Fibroblast of the aortic adventitia (primary cell): ENCODE measurements around the gene TBC1D3K. TPM values are rescaled to one million over a fixed set of nuclear protein-coding genes. Genes with fewer than 3 reads are reported as not detected.
"Not testable (repeated sequence)": the region's sequence is repeated elsewhere in the genome, so short reads cannot be mapped to it uniquely, and the experiment has no call there.

Experiments used
- DNase-seq: peaks from one replicate; pipeline ENCODE4 v3.0.0-alpha.2; 2010; ENCODE audit warnings: low read depth
- H3K4me3 ChIP-seq: 2 replicates; pipeline ENCODE4 v1.5.1; 2011; ENCODE audit warnings: low read depth, mild to moderate bottlenecking, control low read depth, low read length, moderate library complexity
- CTCF ChIP-seq: IDR thresholded peaks from 2 replicates; pipeline ENCODE4 v1.5.1; 2011; ENCODE audit warnings: mild to moderate bottlenecking, low read length, control low read depth, inconsistent platforms; ENCODE audit not compliant: insufficient read depth
- small RNA-seq: library from RNA; depleted of rRNA; stranded (forward); fragments of <200 nt; gene quantifications from one replicate; pipeline ENCODE3, GENCODE V24; 2012
- total RNA-seq: library from RNA; depleted of rRNA; stranded (reverse); fragments of >200 nt; gene quantifications from 2 replicates; pipeline ENCODE4 v1.2.3, GENCODE V29; 2012; ENCODE audit warnings: low replicate concordance

TBC1D3K gene
- not detected in 2 replicates for total RNA-seq

GRCh38 chr17:37924115-37924514, at the start of gene TBC1D3K:
TBC1D3K (plus strand) TSS chr17:37924415; CDS start chr17:37926000, 1,585 bp downstream.
- H3K4me3 ChIP-seq, DNase-seq: not testable (repeated sequence)

GRCh38 chr17:37884516-37884915, 39.7 kb upstream of the TBC1D3K start:
- no peak for TF ChIP-seq CTCF
- H3K4me3 ChIP-seq = no peak overlapping the region
- DNase-seq = no peak

GRCh38 chr17:37885136-37885535, 39.1 kb upstream of the TBC1D3K start:
- H3K4me3 ChIP-seq = no peak overlapping the region
- no peak for TF ChIP-seq CTCF
- no peak for DNase-seq

- DNase-seq = no peak
- no peak overlapping the region for H3K4me3 ChIP-seq
- no peak for TF ChIP-seq CTCF
Measured at GRCh38 chr17:37888881-37889280, 35.3 kb upstream of the TBC1D3K start.

GRCh38 chr17:37896961-37897360, 27.3 kb upstream of the TBC1D3K start:
- H3K4me3 ChIP-seq, DNase-seq: not testable (repeated sequence)

Small RNA genes within 50 kb of the gene (small RNA-seq; reads per million reads assigned to genes)
- gene RF00001 = not detected
- not detected for gene RNU6-489P

Other genes starting within 250 kb of the TBC1D3K start
- gene HNF1B, start 179.4 kb upstream of the TBC1D3K start, total RNA-seq = not detected in 2 replicates
- 2.2 and 4.2 TPM in 2 replicates for gene TBC1D3L, start 64.6 kb downstream of the TBC1D3K start, total RNA-seq
- not detected in 2 replicates for gene TBC1D3D, start 79.6 kb downstream of the TBC1D3K start, total RNA-seq
- gene TBC1D3C, start 144.2 kb downstream of the TBC1D3K start, total RNA-seq = not detected in 2 replicates
- not detected in 2 replicates for gene TBC1D3E, start 203.5 kb downstream of the TBC1D3K start, total RNA-seq